GM23338 (cell line): ENCODE measurements around the gene ZNF248. TPM values are rescaled to one million over a fixed set of nuclear protein-coding genes. Genes with fewer than 3 reads are reported as not detected.

Experiments used
- ATAC-seq: fragments of 200-7000 bp; cut with Tn5 transposase; 3 replicates; pipeline ENCODE4 v1.9.1; 2020
- DNase-seq: peaks from one replicate; pipeline ENCODE4 v3.0.0-alpha.2; 2015; ENCODE audit warnings: low spot score
- H2AFZ ChIP-seq: fragments of 200-600 bp; sonication (generic); 2 replicates; pipeline ENCODE4 v1.8.0; 2016; ENCODE audit warnings: antibody characterized with exemption, mild to moderate bottlenecking, moderate library complexity
- H3F3A ChIP-seq: fragments of 200-600 bp; sonication (generic); replicated peaks from 2 replicates; pipeline ENCODE4 v1.8.0; 2017; ENCODE audit warnings: antibody characterized with exemption, mixed run types, low read depth
- H3K27ac ChIP-seq: fragments of 200-600 bp; sonication (generic); 2 replicates; pipeline ENCODE4 v1.6.1; 2016; ENCODE audit warnings: low read depth
- H3K27me3 ChIP-seq: fragments of 200-600 bp; sonication (generic); 2 replicates; pipeline ENCODE4 v1.8.0; 2016; ENCODE audit warnings: mild to moderate bottlenecking, mixed run types, moderate library complexity; ENCODE audit not compliant: insufficient read depth
- H3K36me3 ChIP-seq: fragments of 200-600 bp; sonication (generic); 2 replicates; pipeline ENCODE4 v1.8.0; 2016; ENCODE audit warnings: mild to moderate bottlenecking; ENCODE audit not compliant: insufficient read depth
- H3K4me1 ChIP-seq: fragments of 200-600 bp; sonication (generic); 2 replicates; pipeline ENCODE4 v1.8.0; 2016; ENCODE audit warnings: mild to moderate bottlenecking, moderate library complexity; ENCODE audit not compliant: insufficient read depth
- H3K4me2 ChIP-seq: fragments of 200-600 bp; sonication (generic); 2 replicates; pipeline ENCODE4 v1.7.1; 2017; ENCODE audit warnings: mixed run types
- H3K4me3 ChIP-seq: fragments of 200-600 bp; sonication (generic); 2 replicates; pipeline ENCODE4 v1.6.1; 2016; ENCODE audit warnings: mixed run types
- H3K79me2 ChIP-seq: fragments of 200-600 bp; sonication (generic); replicated peaks from 2 replicates; pipeline ENCODE4 v1.8.0; 2017; ENCODE audit warnings: mild to moderate bottlenecking; ENCODE audit not compliant: insufficient read depth
- H3K9me2 ChIP-seq: fragments of 200-600 bp; sonication (generic); 2 replicates; pipeline ENCODE4 v1.8.0; 2017; ENCODE audit not compliant: insufficient read depth
- H4K20me1 ChIP-seq: fragments of 200-600 bp; sonication (generic); replicated peaks from 2 replicates; pipeline ENCODE4 v1.8.0; 2017; ENCODE audit warnings: mild to moderate bottlenecking; ENCODE audit not compliant: insufficient read depth
- H3K27ac Mint-ChIP-seq: 2 replicates; pipeline ENCODE4 v1.8.0; 2020; ENCODE audit warnings: inconsistent platforms, mild to moderate bottlenecking, moderate library complexity, mixed read lengths
- H3K27me3 Mint-ChIP-seq: 3 replicates; pipeline ENCODE4 v1.8.0; 2022; ENCODE audit warnings: low read depth, mild to moderate bottlenecking, moderate library complexity, mixed read lengths, inconsistent platforms; ENCODE audit not compliant: insufficient read depth, poor library complexity
- H3K36me3 Mint-ChIP-seq: 3 replicates; pipeline ENCODE4 v1.8.0; 2021; ENCODE audit warnings: low read depth, mild to moderate bottlenecking, inconsistent platforms, moderate library complexity, mixed read lengths
- H3K4me1 Mint-ChIP-seq: 3 replicates; pipeline ENCODE4 v1.8.0; 2020; ENCODE audit warnings: mild to moderate bottlenecking, inconsistent platforms, mixed read lengths
- H3K4me3 Mint-ChIP-seq: 3 replicates; pipeline ENCODE4 v1.8.0; 2021; ENCODE audit warnings: moderate library complexity, mild to moderate bottlenecking, inconsistent platforms, mixed read lengths
- H3K9me3 Mint-ChIP-seq: 3 replicates; pipeline ENCODE4 v1.8.0; 2020; ENCODE audit warnings: moderate library complexity, mild to moderate bottlenecking, inconsistent platforms, mixed read lengths
- CREB1 ChIP-seq: fragments of 250-450 bp; sonication (Bioruptor Pico); IDR thresholded peaks from 2 replicates; pipeline ENCODE4 v1.5.0; 2020; ENCODE audit warnings: low read depth, mild to moderate bottlenecking, moderate library complexity
- EZH2 ChIP-seq: fragments of 200-600 bp; sonication (generic); IDR thresholded peaks from one replicate; pipeline ENCODE4 v1.8.0; 2017; ENCODE audit warnings: antibody characterized with exemption, mild to moderate bottlenecking, low read depth; ENCODE audit not compliant: unreplicated experiment
- EZH2phosphoT487 ChIP-seq: fragments of 200-600 bp; sonication (generic); IDR thresholded peaks from one replicate; pipeline ENCODE4 v1.8.1; 2018; ENCODE audit warnings: antibody characterized with exemption; ENCODE audit not compliant: unreplicated experiment
- JUNB ChIP-seq: IDR thresholded peaks from one replicate; pipeline ENCODE4 v1.6.1; 2016; ENCODE audit warnings: antibody characterized with exemption; ENCODE audit not compliant: unreplicated experiment
- NANOG ChIP-seq: IDR thresholded peaks from 2 replicates; pipeline ENCODE4 v1.6.1; 2016; ENCODE audit warnings: antibody characterized with exemption, borderline replicate concordance
- POLR2AphosphoS5 ChIP-seq: IDR thresholded peaks from 2 replicates; pipeline ENCODE4 v1.6.1; 2016; ENCODE audit warnings: antibody characterized with exemption, low read depth
- STAT1 ChIP-seq: IDR thresholded peaks from one replicate; pipeline ENCODE4 v1.6.1; 2016; ENCODE audit warnings: antibody characterized with exemption; ENCODE audit not compliant: unreplicated experiment
- ZNF114 ChIP-seq: fragments of 250-450 bp; sonication (Bioruptor Pico); IDR thresholded peaks from 2 replicates; pipeline ENCODE4 v1.5.0; 2020; ENCODE audit warnings: mild to moderate bottlenecking, moderate library complexity
- ZNF331 ChIP-seq: fragments of 250-450 bp; sonication (Bioruptor Pico); IDR thresholded peaks from 2 replicates; pipeline ENCODE4 v1.5.0; 2020; ENCODE audit warnings: low read depth, mild to moderate bottlenecking, moderate library complexity
- polyA plus RNA-seq: library from polyadenylated mRNA; unstranded; fragments of >200 nt; fragmentation: Nextera tagmentation; extraction: Ambion mirVana; gene quantifications from 2 replicates; pipeline ENCODE4 v1.2.1, GENCODE V29; 2016
- total RNA-seq: library from RNA; depleted of rRNA; stranded (reverse); fragments of >200 nt; shearing (Covaris generic); gene quantifications from 2 replicates; pipeline ENCODE4 v1.2.3, GENCODE V29; 2014
- TF ChIP-seq, protein P1 (sequence below): IDR thresholded peaks from one replicate; pipeline ENCODE4 v1.6.1; 2018; ENCODE audit warnings: antibody characterized with exemption; ENCODE audit not compliant: unreplicated experiment
- TF ChIP-seq, protein P2 (sequence below), 2 experiments: fragments of 200-600 bp in 1 of 2; sonication (generic) in 1 of 2; conservative IDR thresholded peaks; 2 replicates each; pipeline versions ENCODE4 v1.5.1 to v1.6.1; 2016 to 2017; ENCODE audit warnings: antibody characterized with exemption in 2 of 2, low read depth in 2 of 2, mild to moderate bottlenecking in 2 of 2, moderate library complexity in 1 of 2
- TF ChIP-seq, protein P3 (sequence below): IDR thresholded peaks from 2 replicates; pipeline ENCODE4 v1.6.1; 2016; ENCODE audit warnings: antibody characterized with exemption

Gene ZNF248
- total and polyA plus RNA-seq, 2 experiments from 2014 or later, result 2.7 to 5.3 TPM

DNA sequence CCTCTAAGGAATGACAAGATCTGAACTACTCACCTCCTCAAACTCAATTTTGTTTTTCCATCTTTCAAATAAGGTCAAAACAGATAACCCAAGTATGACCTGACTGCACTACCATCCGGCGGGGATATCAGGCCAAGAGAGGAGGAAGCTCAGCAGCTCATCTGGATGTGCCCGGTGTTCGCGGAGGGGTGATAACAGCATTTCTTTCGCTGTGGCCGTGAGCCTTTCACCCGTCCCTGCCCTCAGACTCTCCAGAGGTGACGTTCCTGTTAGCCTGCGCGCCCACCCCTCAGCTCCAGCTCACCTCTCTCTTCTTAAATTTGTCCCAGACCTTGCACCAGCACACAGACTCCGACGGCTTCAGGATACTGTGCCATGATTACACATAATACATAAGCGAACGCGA is 526 bp downstream of the ZNF248 start (continued):
- TF ChIP-seq, protein P1, sequence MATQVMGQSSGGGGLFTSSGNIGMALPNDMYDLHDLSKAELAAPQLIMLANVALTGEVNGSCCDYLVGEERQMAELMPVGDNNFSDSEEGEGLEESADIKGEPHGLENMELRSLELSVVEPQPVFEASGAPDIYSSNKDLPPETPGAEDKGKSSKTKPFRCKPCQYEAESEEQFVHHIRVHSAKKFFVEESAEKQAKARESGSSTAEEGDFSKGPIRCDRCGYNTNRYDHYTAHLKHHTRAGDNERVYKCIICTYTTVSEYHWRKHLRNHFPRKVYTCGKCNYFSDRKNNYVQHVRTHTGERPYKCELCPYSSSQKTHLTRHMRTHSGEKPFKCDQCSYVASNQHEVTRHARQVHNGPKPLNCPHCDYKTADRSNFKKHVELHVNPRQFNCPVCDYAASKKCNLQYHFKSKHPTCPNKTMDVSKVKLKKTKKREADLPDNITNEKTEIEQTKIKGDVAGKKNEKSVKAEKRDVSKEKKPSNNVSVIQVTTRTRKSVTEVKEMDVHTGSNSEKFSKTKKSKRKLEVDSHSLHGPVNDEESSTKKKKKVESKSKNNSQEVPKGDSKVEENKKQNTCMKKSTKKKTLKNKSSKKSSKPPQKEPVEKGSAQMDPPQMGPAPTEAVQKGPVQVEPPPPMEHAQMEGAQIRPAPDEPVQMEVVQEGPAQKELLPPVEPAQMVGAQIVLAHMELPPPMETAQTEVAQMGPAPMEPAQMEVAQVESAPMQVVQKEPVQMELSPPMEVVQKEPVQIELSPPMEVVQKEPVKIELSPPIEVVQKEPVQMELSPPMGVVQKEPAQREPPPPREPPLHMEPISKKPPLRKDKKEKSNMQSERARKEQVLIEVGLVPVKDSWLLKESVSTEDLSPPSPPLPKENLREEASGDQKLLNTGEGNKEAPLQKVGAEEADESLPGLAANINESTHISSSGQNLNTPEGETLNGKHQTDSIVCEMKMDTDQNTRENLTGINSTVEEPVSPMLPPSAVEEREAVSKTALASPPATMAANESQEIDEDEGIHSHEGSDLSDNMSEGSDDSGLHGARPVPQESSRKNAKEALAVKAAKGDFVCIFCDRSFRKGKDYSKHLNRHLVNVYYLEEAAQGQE, result no peak
- no peak for TF ChIP-seq EZH2phosphoT487
- no peak for TF ChIP-seq NANOG

DNA sequence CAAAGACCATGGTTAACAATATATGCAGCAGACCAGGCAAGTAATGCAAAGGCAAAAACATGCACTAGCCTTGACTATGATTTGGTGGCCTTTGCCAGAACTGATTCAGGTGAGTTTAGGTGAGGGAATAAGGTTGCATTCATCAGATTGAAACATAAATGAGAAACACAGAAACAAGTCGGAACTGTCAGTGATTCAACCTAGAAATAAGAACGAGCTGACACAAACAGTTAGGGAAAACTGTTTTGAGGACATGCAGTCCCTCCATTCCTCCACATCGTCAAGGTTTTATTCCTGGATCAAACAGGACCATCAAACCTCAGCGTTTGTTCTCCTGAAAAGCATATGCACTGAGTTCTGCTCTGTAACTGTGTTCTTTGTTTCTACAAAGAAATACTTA is 1.8 kb downstream of the ZNF248 start:
- Histone ChIP-seq H3K4me1 (peaks cover 3% of the 10 kb centered on the region; the same call in 1 of the 2 replicates), H3K79me2 (no peaks in the 10 kb centered on the region), H3K36me3 (no peaks in the 10 kb centered on the region), H4K20me1 (no peaks in the 10 kb centered on the region), H3K4me3 (no peak overlapping the region), H3K27ac (no peak overlapping the region), H3K9me2 (no peaks in the 10 kb centered on the region), H3K27me3 (peaks cover 10% of the 10 kb centered on the region), H2AFZ (no peak overlapping the region), H3F3A (no peaks in the 10 kb centered on the region), H3K4me2 (no peak overlapping the region)
- H3K9me3 Mint-ChIP-seq, result peaks cover 87% of the 10 kb centered on the region
- no peak for ATAC-seq
- peaks cover 8% of the 10 kb centered on the region for H3K27me3 Mint-ChIP-seq
- peaks cover 46% of the 10 kb centered on the region for H3K36me3 Mint-ChIP-seq
- H3K4me1 Mint-ChIP-seq, result peaks cover 2% of the 10 kb centered on the region; the same call in 1 of the 3 replicates
- H3K27ac Mint-ChIP-seq, result no peak overlapping the region
- no peak overlapping the region for H3K4me3 Mint-ChIP-seq
- no peak for DNase-seq
- TF ChIP-seq, protein P1, result no peak
- TF ChIP-seq EZH2phosphoT487 (no peak), ZNF331 (CRISPR knock-in tag) (no peak), ZNF114 (CRISPR knock-in tag) (no peak), JUNB (no peak), EZH2 (no peak), STAT1 (no peak), POLR2AphosphoS5 (no peak), CREB1 (CRISPR knock-in tag) (no peak)
- TF ChIP-seq, protein P2, sequence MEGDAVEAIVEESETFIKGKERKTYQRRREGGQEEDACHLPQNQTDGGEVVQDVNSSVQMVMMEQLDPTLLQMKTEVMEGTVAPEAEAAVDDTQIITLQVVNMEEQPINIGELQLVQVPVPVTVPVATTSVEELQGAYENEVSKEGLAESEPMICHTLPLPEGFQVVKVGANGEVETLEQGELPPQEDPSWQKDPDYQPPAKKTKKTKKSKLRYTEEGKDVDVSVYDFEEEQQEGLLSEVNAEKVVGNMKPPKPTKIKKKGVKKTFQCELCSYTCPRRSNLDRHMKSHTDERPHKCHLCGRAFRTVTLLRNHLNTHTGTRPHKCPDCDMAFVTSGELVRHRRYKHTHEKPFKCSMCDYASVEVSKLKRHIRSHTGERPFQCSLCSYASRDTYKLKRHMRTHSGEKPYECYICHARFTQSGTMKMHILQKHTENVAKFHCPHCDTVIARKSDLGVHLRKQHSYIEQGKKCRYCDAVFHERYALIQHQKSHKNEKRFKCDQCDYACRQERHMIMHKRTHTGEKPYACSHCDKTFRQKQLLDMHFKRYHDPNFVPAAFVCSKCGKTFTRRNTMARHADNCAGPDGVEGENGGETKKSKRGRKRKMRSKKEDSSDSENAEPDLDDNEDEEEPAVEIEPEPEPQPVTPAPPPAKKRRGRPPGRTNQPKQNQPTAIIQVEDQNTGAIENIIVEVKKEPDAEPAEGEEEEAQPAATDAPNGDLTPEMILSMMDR (conservative IDR thresholded peaks at IDR 0.05; ENCODE audit: low read depth in 2 of 2), result no peak
- TF ChIP-seq, protein P3, sequence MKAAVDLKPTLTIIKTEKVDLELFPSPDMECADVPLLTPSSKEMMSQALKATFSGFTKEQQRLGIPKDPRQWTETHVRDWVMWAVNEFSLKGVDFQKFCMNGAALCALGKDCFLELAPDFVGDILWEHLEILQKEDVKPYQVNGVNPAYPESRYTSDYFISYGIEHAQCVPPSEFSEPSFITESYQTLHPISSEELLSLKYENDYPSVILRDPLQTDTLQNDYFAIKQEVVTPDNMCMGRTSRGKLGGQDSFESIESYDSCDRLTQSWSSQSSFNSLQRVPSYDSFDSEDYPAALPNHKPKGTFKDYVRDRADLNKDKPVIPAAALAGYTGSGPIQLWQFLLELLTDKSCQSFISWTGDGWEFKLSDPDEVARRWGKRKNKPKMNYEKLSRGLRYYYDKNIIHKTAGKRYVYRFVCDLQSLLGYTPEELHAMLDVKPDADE, result no peak
